WTC11 (cell line): Measurements from ENCODE around the gene TWIST2. TPM values are rescaled to one million over a fixed set of nuclear protein-coding genes. Genes with fewer than 3 reads are reported as not detected.

Source experiments
- ATAC-seq: fragments of 200-7000 bp; cut with Tn5 transposase; 2 replicates; pipeline ENCODE4 v1.10.0; 2021; ENCODE audit warnings: mild to moderate bottlenecking, moderate library complexity
- CTCF ChIA-PET: fragments of 300-600 bp; sonication (Branson Sonifier 250); formaldehyde crosslinking; loops from one replicate; lab custom pipeline; 2021; ENCODE audit warnings: antibody characterized with exemption; lab: Charles Lee
- POLR2A ChIA-PET: fragments of 350-600 bp; sonication (Branson Sonifier 250); formaldehyde crosslinking; loops from one replicate; lab custom pipeline; 2021; ENCODE audit warnings: antibody characterized with exemption; lab: Charles Lee
- DNase-seq: peaks from one replicate; pipeline ENCODE4 v3.0.0; 2021; ENCODE audit warnings: low spot score
- H3K27ac Mint-ChIP-seq: 2 replicates; pipeline ENCODE4 v1.8.0; 2021; ENCODE audit warnings: mixed read lengths
- H3K27me3 Mint-ChIP-seq: 2 replicates; pipeline ENCODE4 v1.8.0; 2021; ENCODE audit warnings: low read depth, mild to moderate bottlenecking, moderate library complexity, mixed read lengths
- H3K36me3 Mint-ChIP-seq: 2 replicates; pipeline ENCODE4 v1.8.0; 2021; ENCODE audit warnings: mixed read lengths
- H3K4me1 Mint-ChIP-seq: 2 replicates; pipeline ENCODE4 v1.8.0; 2022; ENCODE audit warnings: mixed read lengths
- H3K4me3 Mint-ChIP-seq: 2 replicates; pipeline ENCODE4 v1.8.0; 2021; ENCODE audit warnings: mild to moderate bottlenecking, moderate library complexity, mixed read lengths
- H3K9me3 Mint-ChIP-seq: 2 replicates; pipeline ENCODE4 v1.8.0; 2021; ENCODE audit warnings: mixed read lengths
- ATF2 ChIP-seq: sonication (generic); formaldehyde crosslinking; IDR thresholded peaks from 2 replicates; pipeline ENCODE4 v1.8.1; 2022; ENCODE audit warnings: low read depth, missing genetic modification reagents, borderline replicate concordance
- CDX4 ChIP-seq: fragments of 250-450 bp; sonication (Bioruptor Pico); IDR thresholded peaks from 2 replicates; pipeline ENCODE4 v1.9.0; 2021; ENCODE audit warnings: moderate library complexity, mild to moderate bottlenecking, inconsistent platforms, borderline replicate concordance
- EMX1 ChIP-seq: fragments of 250-450 bp; sonication (Bioruptor Pico); IDR thresholded peaks from 2 replicates; pipeline ENCODE4 v1.8.0; 2021; ENCODE audit warnings: mild to moderate bottlenecking
- HMGA2 ChIP-seq: fragments of 250-450 bp; sonication (Bioruptor Pico); IDR thresholded peaks from 2 replicates; pipeline ENCODE4 v1.4.0; 2021; ENCODE audit warnings: mild to moderate bottlenecking, moderate library complexity
- KAT7 ChIP-seq: sonication (generic); formaldehyde crosslinking; IDR thresholded peaks from 2 replicates; pipeline ENCODE4 v1.8.1; 2023; ENCODE audit warnings: missing genetic modification reagents, mild to moderate bottlenecking, borderline replicate concordance
- MAX ChIP-seq: sonication (generic); formaldehyde crosslinking; IDR thresholded peaks from 2 replicates; pipeline ENCODE4 v1.8.0; 2022; ENCODE audit warnings: mild to moderate bottlenecking, missing genetic modification reagents
- NFYB ChIP-seq: sonication (generic); formaldehyde crosslinking; conservative IDR thresholded peaks from 2 replicates; pipeline ENCODE4 v1.8.0; 2022; ENCODE audit warnings: low read depth, missing genetic modification reagents
- SMAD3 ChIP-seq: sonication (generic); formaldehyde crosslinking; IDR thresholded peaks from 2 replicates; pipeline ENCODE4 v1.8.0; 2022; ENCODE audit warnings: missing genetic modification reagents, mild to moderate bottlenecking, borderline replicate concordance
- TEAD4 ChIP-seq: sonication (generic); formaldehyde crosslinking; IDR thresholded peaks from 2 replicates; pipeline ENCODE4 v1.8.0; 2022; ENCODE audit warnings: mild to moderate bottlenecking, missing genetic modification reagents
- ZNF396 ChIP-seq: fragments of 250-450 bp; sonication (Bioruptor Pico); IDR thresholded peaks from 2 replicates; pipeline ENCODE4 v1.8.0; 2021; ENCODE audit warnings: mild to moderate bottlenecking, moderate library complexity, borderline replicate concordance
- total RNA-seq: library from RNA; stranded (reverse); gene quantifications from 3 replicates; pipeline ENCODE4 v1.2.3, GENCODE V29; 2021
- TF ChIP-seq, protein P1 (sequence below): fragments of 200-600 bp; IDR thresholded peaks from 2 replicates; pipeline ENCODE4 v1.8.0; 2022; ENCODE audit warnings: antibody characterized with exemption
- TF ChIP-seq, protein P2 (sequence below): fragments of 250-450 bp; sonication (Bioruptor Pico); IDR thresholded peaks from 2 replicates; pipeline ENCODE4 v1.9.0; 2021; ENCODE audit warnings: mild to moderate bottlenecking, borderline replicate concordance
- TF ChIP-seq, protein P3 (sequence below): sonication (generic); formaldehyde crosslinking; conservative IDR thresholded peaks from 2 replicates; pipeline ENCODE4 v1.8.1; 2023; ENCODE audit warnings: mild to moderate bottlenecking, low read depth, missing genetic modification reagents, moderate library complexity
- TF ChIP-seq, protein P4 (sequence below): fragments of 250-450 bp; sonication (Bioruptor Pico); IDR thresholded peaks from 2 replicates; pipeline ENCODE4 v1.9.0; 2021; ENCODE audit warnings: mild to moderate bottlenecking

Gene TWIST2
- total RNA-seq, 1 experiment from 2014 or later: 5.7 TPM

- no peak for TF ChIP-seq ZNF396 (CRISPR knock-in tag)
- TF ChIP-seq, protein P1, sequence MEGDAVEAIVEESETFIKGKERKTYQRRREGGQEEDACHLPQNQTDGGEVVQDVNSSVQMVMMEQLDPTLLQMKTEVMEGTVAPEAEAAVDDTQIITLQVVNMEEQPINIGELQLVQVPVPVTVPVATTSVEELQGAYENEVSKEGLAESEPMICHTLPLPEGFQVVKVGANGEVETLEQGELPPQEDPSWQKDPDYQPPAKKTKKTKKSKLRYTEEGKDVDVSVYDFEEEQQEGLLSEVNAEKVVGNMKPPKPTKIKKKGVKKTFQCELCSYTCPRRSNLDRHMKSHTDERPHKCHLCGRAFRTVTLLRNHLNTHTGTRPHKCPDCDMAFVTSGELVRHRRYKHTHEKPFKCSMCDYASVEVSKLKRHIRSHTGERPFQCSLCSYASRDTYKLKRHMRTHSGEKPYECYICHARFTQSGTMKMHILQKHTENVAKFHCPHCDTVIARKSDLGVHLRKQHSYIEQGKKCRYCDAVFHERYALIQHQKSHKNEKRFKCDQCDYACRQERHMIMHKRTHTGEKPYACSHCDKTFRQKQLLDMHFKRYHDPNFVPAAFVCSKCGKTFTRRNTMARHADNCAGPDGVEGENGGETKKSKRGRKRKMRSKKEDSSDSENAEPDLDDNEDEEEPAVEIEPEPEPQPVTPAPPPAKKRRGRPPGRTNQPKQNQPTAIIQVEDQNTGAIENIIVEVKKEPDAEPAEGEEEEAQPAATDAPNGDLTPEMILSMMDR: no peak
- TF ChIP-seq MAX (CRISPR knock-in tag): no peak
- TF ChIP-seq NFYB: no peak
- TF ChIP-seq, protein P2, sequence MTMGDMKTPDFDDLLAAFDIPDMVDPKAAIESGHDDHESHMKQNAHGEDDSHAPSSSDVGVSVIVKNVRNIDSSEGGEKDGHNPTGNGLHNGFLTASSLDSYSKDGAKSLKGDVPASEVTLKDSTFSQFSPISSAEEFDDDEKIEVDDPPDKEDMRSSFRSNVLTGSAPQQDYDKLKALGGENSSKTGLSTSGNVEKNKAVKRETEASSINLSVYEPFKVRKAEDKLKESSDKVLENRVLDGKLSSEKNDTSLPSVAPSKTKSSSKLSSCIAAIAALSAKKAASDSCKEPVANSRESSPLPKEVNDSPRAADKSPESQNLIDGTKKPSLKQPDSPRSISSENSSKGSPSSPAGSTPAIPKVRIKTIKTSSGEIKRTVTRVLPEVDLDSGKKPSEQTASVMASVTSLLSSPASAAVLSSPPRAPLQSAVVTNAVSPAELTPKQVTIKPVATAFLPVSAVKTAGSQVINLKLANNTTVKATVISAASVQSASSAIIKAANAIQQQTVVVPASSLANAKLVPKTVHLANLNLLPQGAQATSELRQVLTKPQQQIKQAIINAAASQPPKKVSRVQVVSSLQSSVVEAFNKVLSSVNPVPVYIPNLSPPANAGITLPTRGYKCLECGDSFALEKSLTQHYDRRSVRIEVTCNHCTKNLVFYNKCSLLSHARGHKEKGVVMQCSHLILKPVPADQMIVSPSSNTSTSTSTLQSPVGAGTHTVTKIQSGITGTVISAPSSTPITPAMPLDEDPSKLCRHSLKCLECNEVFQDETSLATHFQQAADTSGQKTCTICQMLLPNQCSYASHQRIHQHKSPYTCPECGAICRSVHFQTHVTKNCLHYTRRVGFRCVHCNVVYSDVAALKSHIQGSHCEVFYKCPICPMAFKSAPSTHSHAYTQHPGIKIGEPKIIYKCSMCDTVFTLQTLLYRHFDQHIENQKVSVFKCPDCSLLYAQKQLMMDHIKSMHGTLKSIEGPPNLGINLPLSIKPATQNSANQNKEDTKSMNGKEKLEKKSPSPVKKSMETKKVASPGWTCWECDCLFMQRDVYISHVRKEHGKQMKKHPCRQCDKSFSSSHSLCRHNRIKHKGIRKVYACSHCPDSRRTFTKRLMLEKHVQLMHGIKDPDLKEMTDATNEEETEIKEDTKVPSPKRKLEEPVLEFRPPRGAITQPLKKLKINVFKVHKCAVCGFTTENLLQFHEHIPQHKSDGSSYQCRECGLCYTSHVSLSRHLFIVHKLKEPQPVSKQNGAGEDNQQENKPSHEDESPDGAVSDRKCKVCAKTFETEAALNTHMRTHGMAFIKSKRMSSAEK (CRISPR knock-in tag): no peak
- TF ChIP-seq HMGA2 (CRISPR knock-in tag): no peak
- TF ChIP-seq TEAD4 (CRISPR knock-in tag): no peak
Measured at GRCh38 chr2:238870261-238870660, 22.4 kb downstream of the TWIST2 start (continued).

GRCh38 chr2:238872026-238872425 lies 24.1 kb downstream of the TWIST2 start:
- no peaks in the 10 kb centered on the region for H3K27me3 Mint-ChIP-seq
- no peaks in the 10 kb centered on the region; the same call in 1 of the 2 replicates for H3K9me3 Mint-ChIP-seq
- CTCF ChIA-PET: interaction anchor here (1.5 kb wide), 1 partner anchor 21 kb away, joined by 3 read pairs; no protein-coding TSS in a partner anchor
- no peak for DNase-seq
- H3K36me3 Mint-ChIP-seq: no peaks in the 10 kb centered on the region
- POLR2A ChIA-PET: no interaction called here
- H3K27ac Mint-ChIP-seq: no peak overlapping the region
- no peak overlapping the region for H3K4me3 Mint-ChIP-seq
- ATAC-seq: no peak
- TF ChIP-seq CDX4 (CRISPR knock-in tag) (no peak), SMAD3 (CRISPR knock-in tag) (no peak), ATF2 (CRISPR knock-in tag) (no peak), EMX1 (no peak), KAT7 (CRISPR knock-in tag) (no peak)
- TF ChIP-seq, protein P3, sequence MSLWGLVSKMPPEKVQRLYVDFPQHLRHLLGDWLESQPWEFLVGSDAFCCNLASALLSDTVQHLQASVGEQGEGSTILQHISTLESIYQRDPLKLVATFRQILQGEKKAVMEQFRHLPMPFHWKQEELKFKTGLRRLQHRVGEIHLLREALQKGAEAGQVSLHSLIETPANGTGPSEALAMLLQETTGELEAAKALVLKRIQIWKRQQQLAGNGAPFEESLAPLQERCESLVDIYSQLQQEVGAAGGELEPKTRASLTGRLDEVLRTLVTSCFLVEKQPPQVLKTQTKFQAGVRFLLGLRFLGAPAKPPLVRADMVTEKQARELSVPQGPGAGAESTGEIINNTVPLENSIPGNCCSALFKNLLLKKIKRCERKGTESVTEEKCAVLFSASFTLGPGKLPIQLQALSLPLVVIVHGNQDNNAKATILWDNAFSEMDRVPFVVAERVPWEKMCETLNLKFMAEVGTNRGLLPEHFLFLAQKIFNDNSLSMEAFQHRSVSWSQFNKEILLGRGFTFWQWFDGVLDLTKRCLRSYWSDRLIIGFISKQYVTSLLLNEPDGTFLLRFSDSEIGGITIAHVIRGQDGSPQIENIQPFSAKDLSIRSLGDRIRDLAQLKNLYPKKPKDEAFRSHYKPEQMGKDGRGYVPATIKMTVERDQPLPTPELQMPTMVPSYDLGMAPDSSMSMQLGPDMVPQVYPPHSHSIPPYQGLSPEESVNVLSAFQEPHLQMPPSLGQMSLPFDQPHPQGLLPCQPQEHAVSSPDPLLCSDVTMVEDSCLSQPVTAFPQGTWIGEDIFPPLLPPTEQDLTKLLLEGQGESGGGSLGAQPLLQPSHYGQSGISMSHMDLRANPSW (CRISPR knock-in tag): no peak
- TF ChIP-seq, protein P4, sequence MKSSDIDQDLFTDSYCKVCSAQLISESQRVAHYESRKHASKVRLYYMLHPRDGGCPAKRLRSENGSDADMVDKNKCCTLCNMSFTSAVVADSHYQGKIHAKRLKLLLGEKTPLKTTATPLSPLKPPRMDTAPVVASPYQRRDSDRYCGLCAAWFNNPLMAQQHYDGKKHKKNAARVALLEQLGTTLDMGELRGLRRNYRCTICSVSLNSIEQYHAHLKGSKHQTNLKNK (CRISPR knock-in tag): no peak
- no peaks in the 10 kb centered on the region for H3K4me1 Mint-ChIP-seq
